HG02938 (cell line): ENCODE measurements around the gene KYAT1.

Source experiments
- ATAC-seq: cut with Tn5 transposase; IDR thresholded peaks from one replicate; pipeline ENCODE4 v1.9.1; 2021; ENCODE audit warnings: mild to moderate bottlenecking, moderate library complexity; ENCODE audit not compliant: unreplicated experiment

Gene KYAT1

GRCh38 chr9:128786681-128787601, 94.8 kb downstream of the KYAT1 start, which contains the start of gene TBC1D13:
Gene TBC1D13 (plus strand): TSS chr9:128787253. CDS start chr9:128787354, 101 bp downstream.
- ATAC-seq, result peak; percentile 71

GRCh38 chr9:128785427-128785826, 96.3 kb downstream of the KYAT1 start:
- no peak for ATAC-seq
